ENCODE measurements around the gene ZMYND8. TPM values are rescaled to one million over a fixed set of nuclear protein-coding genes. Genes with fewer than 3 reads are reported as not detected.
A peak's percentile ranks its signal among the peaks of the same experiment; 100 is the strongest.

The ZMYND8 gene
- total and polyA plus RNA-seq, 10 of the 15 experiments (the other 5 are each of a cell fraction or from before 2014, with no cell fraction given) = 12.9 to 54.8 (median 23.1) TPM

DNA sequence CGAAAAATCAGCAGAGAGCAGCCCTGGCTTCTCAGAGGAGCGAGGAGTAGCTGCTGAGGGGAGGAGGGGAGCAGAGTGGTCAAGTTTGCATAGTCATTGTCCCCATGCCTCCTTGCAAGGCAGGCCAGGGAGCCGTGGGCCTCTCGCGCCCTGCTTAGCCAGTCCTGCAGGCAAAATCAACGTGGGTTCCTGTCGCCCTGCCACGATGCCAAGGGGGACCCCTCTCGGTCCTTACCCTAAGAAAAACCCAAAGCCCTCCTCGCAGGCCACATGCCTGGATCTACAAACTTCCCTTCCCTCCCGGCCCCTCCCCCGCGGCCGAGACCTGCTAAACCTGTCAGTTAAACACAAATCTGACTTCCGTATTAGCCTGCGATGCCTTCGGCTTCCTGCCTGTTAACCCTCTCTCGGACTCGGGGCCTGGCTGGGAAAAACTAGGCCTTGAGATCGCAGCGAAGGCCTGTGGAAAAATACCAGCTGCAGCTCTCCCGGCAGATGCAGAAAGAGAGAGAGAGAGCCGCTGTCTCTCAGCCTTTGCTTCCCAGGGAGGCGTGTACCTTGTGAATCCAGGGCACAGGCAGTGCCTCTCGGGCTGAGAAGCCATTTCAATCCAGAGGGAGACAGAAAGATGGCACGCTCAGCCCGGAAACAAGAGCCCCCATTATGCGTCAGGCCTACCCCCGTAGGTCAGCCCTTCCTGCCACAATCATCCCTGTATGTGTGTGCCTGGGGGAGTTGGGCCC, 968 bp upstream of the ZMYND8 start (continued):
- TF ChIP-seq, protein P1, sequence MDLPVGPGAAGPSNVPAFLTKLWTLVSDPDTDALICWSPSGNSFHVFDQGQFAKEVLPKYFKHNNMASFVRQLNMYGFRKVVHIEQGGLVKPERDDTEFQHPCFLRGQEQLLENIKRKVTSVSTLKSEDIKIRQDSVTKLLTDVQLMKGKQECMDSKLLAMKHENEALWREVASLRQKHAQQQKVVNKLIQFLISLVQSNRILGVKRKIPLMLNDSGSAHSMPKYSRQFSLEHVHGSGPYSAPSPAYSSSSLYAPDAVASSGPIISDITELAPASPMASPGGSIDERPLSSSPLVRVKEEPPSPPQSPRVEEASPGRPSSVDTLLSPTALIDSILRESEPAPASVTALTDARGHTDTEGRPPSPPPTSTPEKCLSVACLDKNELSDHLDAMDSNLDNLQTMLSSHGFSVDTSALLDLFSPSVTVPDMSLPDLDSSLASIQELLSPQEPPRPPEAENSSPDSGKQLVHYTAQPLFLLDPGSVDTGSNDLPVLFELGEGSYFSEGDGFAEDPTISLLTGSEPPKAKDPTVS (IDR thresholded peaks at IDR 0.05; ENCODE audit: low read depth, low read length) = no peak
- TF ChIP-seq, protein P2, sequence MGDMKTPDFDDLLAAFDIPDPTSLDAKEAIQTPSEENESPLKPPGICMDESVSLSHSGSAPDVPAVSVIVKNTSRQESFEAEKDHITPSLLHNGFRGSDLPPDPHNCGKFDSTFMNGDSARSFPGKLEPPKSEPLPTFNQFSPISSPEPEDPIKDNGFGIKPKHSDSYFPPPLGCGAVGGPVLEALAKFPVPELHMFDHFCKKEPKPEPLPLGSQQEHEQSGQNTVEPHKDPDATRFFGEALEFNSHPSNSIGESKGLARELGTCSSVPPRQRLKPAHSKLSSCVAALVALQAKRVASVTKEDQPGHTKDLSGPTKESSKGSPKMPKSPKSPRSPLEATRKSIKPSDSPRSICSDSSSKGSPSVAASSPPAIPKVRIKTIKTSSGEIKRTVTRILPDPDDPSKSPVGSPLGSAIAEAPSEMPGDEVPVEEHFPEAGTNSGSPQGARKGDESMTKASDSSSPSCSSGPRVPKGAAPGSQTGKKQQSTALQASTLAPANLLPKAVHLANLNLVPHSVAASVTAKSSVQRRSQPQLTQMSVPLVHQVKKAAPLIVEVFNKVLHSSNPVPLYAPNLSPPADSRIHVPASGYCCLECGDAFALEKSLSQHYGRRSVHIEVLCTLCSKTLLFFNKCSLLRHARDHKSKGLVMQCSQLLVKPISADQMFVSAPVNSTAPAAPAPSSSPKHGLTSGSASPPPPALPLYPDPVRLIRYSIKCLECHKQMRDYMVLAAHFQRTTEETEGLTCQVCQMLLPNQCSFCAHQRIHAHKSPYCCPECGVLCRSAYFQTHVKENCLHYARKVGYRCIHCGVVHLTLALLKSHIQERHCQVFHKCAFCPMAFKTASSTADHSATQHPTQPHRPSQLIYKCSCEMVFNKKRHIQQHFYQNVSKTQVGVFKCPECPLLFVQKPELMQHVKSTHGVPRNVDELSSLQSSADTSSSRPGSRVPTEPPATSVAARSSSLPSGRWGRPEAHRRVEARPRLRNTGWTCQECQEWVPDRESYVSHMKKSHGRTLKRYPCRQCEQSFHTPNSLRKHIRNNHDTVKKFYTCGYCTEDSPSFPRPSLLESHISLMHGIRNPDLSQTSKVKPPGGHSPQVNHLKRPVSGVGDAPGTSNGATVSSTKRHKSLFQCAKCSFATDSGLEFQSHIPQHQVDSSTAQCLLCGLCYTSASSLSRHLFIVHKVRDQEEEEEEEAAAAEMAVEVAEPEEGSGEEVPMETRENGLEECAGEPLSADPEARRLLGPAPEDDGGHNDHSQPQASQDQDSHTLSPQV (IDR thresholded peaks at IDR 0.05) = peak; percentile 15; the same call in 1 of the 2 replicates
- no peak for TF ChIP-seq JUNB (IDR thresholded peaks at IDR 0.05)
- no peak; the same call in 1 of the 2 replicates for TF ChIP-seq MXI1 (IDR thresholded peaks at IDR 0.05; ENCODE audit: low read depth, low read length)
- TF ChIP-seq NR2F1 (conservative IDR thresholded peaks at IDR 0.05) = peak; percentile 21; the same call in 1 of the 2 replicates
- peak; percentile 58 for TF ChIP-seq PAX5 (IDR thresholded peaks at IDR 0.05; ENCODE audit: borderline replicate concordance, low read depth, low read length)
- TF ChIP-seq IKZF1 (conservative IDR thresholded peaks at IDR 0.05) = peak; percentile 76
- TF ChIP-seq SMAD5 (IDR thresholded peaks at IDR 0.05; ENCODE audit: low read depth) = peak; percentile 39; the same call in 1 of the 2 replicates
- TF ChIP-seq BHLHE40 (IDR thresholded peaks at IDR 0.05; ENCODE audit: borderline replicate concordance in 1 of 2, low read depth in 2 of 2, low read length in 1 of 2) = peak in 1 of 2 experiments; percentile 4; a peak in 1 of 4 replicates
- TF ChIP-seq EED (IDR thresholded peaks at IDR 0.05; ENCODE audit: low read depth) = peak; percentile 62
- peak; percentile 33; the same call in 1 of the 2 replicates for TF ChIP-seq FOXK2 (IDR thresholded peaks at IDR 0.05)
- TF ChIP-seq, protein P3, sequence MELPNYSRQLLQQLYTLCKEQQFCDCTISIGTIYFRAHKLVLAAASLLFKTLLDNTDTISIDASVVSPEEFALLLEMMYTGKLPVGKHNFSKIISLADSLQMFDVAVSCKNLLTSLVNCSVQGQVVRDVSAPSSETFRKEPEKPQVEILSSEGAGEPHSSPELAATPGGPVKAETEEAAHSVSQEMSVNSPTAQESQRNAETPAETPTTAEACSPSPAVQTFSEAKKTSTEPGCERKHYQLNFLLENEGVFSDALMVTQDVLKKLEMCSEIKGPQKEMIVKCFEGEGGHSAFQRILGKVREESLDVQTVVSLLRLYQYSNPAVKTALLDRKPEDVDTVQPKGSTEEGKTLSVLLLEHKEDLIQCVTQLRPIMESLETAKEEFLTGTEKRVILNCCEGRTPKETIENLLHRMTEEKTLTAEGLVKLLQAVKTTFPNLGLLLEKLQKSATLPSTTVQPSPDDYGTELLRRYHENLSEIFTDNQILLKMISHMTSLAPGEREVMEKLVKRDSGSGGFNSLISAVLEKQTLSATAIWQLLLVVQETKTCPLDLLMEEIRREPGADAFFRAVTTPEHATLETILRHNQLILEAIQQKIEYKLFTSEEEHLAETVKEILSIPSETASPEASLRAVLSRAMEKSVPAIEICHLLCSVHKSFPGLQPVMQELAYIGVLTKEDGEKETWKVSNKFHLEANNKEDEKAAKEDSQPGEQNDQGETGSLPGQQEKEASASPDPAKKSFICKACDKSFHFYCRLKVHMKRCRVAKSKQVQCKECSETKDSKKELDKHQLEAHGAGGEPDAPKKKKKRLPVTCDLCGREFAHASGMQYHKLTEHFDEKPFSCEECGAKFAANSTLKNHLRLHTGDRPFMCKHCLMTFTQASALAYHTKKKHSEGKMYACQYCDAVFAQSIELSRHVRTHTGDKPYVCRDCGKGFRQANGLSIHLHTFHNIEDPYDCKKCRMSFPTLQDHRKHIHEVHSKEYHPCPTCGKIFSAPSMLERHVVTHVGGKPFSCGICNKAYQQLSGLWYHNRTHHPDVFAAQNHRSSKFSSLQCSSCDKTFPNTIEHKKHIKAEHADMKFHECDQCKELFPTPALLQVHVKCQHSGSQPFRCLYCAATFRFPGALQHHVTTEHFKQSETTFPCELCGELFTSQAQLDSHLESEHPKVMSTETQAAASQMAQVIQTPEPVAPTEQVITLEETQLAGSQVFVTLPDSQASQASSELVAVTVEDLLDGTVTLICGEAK (IDR thresholded peaks at IDR 0.05; ENCODE audit: borderline replicate concordance) = no peak; the same call in 1 of the 2 replicates
- TF ChIP-seq, protein P4, sequence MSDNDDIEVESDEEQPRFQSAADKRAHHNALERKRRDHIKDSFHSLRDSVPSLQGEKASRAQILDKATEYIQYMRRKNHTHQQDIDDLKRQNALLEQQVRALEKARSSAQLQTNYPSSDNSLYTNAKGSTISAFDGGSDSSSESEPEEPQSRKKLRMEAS (IDR thresholded peaks at IDR 0.05; ENCODE audit: low read depth, low read length) = peak; percentile 64
- TF ChIP-seq NBN (IDR thresholded peaks at IDR 0.05) = peak; percentile 85; the same call in 1 of the 2 replicates
- TF ChIP-seq, protein P5, sequence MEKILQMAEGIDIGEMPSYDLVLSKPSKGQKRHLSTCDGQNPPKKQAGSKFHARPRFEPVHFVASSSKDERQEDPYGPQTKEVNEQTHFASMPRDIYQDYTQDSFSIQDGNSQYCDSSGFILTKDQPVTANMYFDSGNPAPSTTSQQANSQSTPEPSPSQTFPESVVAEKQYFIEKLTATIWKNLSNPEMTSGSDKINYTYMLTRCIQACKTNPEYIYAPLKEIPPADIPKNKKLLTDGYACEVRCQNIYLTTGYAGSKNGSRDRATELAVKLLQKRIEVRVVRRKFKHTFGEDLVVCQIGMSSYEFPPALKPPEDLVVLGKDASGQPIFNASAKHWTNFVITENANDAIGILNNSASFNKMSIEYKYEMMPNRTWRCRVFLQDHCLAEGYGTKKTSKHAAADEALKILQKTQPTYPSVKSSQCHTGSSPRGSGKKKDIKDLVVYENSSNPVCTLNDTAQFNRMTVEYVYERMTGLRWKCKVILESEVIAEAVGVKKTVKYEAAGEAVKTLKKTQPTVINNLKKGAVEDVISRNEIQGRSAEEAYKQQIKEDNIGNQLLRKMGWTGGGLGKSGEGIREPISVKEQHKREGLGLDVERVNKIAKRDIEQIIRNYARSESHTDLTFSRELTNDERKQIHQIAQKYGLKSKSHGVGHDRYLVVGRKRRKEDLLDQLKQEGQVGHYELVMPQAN (conservative IDR thresholded peaks at IDR 0.05) = peak; percentile 4; the same call in 1 of the 2 replicates
- TF ChIP-seq SMARCA5 (IDR thresholded peaks at IDR 0.05) = no peak
- peak; percentile 85 for TF ChIP-seq CHD2 (IDR thresholded peaks at IDR 0.05; ENCODE audit: borderline replicate concordance, low read depth, low read length)

Measured in GM12878 (cell line).